WTC11 (cell line): Measurements from ENCODE around the gene ZNF506.

Source experiments
- IRF1 ChIP-seq: sonication (generic); formaldehyde crosslinking; IDR thresholded peaks from 2 replicates; pipeline ENCODE4 v1.8.0; 2023; ENCODE audit warnings: missing genetic modification reagents
- TF ChIP-seq, protein P1 (sequence below): sonication (generic); formaldehyde crosslinking; IDR thresholded peaks from 2 replicates; pipeline ENCODE4 v1.8.1; 2022; ENCODE audit warnings: low read depth, missing genetic modification reagents, borderline replicate concordance
- TF ChIP-seq, protein P2 (sequence below): sonication (generic); formaldehyde crosslinking; IDR thresholded peaks from 2 replicates; pipeline ENCODE4 v1.8.0; 2022; ENCODE audit warnings: missing genetic modification reagents

GRCh38 chr19:19747357-19748220 lies 74.0 kb downstream of the ZNF506 start:
- TF ChIP-seq, protein P1, sequence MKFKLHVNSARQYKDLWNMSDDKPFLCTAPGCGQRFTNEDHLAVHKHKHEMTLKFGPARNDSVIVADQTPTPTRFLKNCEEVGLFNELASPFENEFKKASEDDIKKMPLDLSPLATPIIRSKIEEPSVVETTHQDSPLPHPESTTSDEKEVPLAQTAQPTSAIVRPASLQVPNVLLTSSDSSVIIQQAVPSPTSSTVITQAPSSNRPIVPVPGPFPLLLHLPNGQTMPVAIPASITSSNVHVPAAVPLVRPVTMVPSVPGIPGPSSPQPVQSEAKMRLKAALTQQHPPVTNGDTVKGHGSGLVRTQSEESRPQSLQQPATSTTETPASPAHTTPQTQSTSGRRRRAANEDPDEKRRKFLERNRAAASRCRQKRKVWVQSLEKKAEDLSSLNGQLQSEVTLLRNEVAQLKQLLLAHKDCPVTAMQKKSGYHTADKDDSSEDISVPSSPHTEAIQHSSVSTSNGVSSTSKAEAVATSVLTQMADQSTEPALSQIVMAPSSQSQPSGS (CRISPR knock-in tag) = no peak
- TF ChIP-seq IRF1 (CRISPR knock-in tag) = no peak
- TF ChIP-seq, protein P2, sequence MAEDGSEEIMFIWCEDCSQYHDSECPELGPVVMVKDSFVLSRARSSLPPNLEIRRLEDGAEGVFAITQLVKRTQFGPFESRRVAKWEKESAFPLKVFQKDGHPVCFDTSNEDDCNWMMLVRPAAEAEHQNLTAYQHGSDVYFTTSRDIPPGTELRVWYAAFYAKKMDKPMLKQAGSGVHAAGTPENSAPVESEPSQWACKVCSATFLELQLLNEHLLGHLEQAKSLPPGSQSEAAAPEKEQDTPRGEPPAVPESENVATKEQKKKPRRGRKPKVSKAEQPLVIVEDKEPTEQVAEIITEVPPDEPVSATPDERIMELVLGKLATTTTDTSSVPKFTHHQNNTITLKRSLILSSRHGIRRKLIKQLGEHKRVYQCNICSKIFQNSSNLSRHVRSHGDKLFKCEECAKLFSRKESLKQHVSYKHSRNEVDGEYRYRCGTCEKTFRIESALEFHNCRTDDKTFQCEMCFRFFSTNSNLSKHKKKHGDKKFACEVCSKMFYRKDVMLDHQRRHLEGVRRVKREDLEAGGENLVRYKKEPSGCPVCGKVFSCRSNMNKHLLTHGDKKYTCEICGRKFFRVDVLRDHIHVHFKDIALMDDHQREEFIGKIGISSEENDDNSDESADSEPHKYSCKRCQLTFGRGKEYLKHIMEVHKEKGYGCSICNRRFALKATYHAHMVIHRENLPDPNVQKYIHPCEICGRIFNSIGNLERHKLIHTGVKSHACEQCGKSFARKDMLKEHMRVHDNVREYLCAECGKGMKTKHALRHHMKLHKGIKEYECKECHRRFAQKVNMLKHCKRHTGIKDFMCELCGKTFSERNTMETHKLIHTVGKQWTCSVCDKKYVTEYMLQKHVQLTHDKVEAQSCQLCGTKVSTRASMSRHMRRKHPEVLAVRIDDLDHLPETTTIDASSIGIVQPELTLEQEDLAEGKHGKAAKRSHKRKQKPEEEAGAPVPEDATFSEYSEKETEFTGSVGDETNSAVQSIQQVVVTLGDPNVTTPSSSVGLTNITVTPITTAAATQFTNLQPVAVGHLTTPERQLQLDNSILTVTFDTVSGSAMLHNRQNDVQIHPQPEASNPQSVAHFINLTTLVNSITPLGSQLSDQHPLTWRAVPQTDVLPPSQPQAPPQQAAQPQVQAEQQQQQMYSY (CRISPR knock-in tag) = no peak
